ENCODE measurements around the gene CEP57. TPM values are rescaled to one million over a fixed set of nuclear protein-coding genes. Genes with fewer than 3 reads are reported as not detected.

The CEP57 gene
- total and polyA plus RNA-seq, 11 donors: 8.7 to 31.7 (median 21.3) TPM

DNA sequence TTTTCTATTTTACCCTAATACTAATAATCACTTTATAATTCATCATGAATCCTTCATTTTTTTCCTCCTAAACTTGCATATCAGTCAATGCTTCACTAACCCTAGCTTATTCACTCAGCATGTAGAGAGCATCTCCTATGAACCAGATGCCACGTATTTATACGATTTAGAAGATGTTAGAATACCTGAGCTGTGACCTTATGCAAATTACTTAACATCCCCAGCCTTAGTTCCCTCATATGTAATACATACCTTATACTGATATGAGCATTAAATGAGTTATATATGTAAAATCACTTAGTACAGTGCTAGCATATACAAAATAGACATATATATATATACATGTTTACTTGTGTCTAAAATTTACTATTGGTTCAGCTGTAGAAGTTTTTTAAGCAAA, 9.8 kb upstream of the CEP57 start:
- Histone ChIP-seq H3K9me3 (no peaks in the 10 kb centered on the region), H3K4me3 (no peak overlapping the region), H3K27ac (no peak overlapping the region), H3K4me1 (no peaks in the 10 kb centered on the region), H3K36me3 (peaks cover 3 to 100% (median 98%) of the 10 kb centered on the region in 9 donors), H3K27me3 (no peaks in the 10 kb centered on the region)
- TF ChIP-seq, protein P1, sequence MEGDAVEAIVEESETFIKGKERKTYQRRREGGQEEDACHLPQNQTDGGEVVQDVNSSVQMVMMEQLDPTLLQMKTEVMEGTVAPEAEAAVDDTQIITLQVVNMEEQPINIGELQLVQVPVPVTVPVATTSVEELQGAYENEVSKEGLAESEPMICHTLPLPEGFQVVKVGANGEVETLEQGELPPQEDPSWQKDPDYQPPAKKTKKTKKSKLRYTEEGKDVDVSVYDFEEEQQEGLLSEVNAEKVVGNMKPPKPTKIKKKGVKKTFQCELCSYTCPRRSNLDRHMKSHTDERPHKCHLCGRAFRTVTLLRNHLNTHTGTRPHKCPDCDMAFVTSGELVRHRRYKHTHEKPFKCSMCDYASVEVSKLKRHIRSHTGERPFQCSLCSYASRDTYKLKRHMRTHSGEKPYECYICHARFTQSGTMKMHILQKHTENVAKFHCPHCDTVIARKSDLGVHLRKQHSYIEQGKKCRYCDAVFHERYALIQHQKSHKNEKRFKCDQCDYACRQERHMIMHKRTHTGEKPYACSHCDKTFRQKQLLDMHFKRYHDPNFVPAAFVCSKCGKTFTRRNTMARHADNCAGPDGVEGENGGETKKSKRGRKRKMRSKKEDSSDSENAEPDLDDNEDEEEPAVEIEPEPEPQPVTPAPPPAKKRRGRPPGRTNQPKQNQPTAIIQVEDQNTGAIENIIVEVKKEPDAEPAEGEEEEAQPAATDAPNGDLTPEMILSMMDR (IDR thresholded peaks at IDR 0.05): no peak
- no peak for TF ChIP-seq POLR2A (IDR thresholded peaks at IDR 0.05)
- no peak for DNase-seq
- WGBS, 4 donors: 86 to 94% (median 91%) methylated on average over 2 of the region's 2 CpGs
- ATAC-seq: no peak
- intact Hi-C loops (cut with DNase I): no loop called here

DNA sequence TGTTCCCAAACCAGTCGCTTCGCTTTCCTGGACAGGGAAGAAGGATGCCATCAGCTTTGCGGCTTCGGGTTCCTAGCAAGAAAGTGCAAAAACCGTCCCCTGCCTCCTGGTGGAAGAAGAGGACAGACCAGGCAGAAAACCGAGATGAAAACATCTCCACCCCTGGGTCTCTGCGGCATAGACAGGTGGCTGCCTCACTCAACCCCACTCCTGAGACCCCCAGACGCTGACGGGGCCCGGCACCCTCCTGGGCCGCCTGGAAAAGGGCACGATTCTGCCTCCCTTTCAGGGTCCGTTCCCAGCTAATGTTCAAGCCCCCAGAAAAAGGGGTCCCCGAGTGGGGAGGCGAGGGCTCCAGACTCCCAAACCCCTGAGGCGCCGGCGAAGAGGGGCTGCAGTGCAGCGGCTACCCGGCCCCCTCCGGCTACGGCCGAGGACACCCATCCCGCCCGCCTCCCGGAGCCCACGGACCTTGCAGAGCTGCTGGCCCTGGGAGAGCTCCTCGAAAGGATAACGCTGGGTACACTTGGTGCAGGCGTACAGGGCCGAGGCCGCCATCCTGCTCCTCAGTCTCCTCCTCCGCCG, 1.3 kb upstream of the CEP57 start:
- WGBS, 4 donors: 0 to 3% (median 1%) methylated on average over 11 to 34 of the region's 34 CpGs
- H3K9me3 ChIP-seq: no peaks in the 10 kb centered on the region
- TF ChIP-seq POLR2A (IDR thresholded peaks at IDR 0.05): no peak
- TF ChIP-seq, protein P1 (IDR thresholded peaks at IDR 0.05): peak in 1 of 12 donors; percentile 16
- ATAC-seq (no peak), DNase-seq (peak in 2 of 5 donors; percentile 7 to 25)
- H3K27me3 ChIP-seq: no peaks in the 10 kb centered on the region
- peaks cover 3 to 31% (median 23%) of the 10 kb centered on the region in 12 donors for H3K4me1 ChIP-seq
- H3K4me3 ChIP-seq: peak overlapping the region; percentile 55 to 95 (median 83)
- peaks cover 0 to 41% (median 35%) of the 10 kb centered on the region in 9 donors for H3K36me3 ChIP-seq
- intact Hi-C loops (cut with DNase I): no loop called here
- H3K27ac ChIP-seq: peak overlapping the region; percentile 93 to 99 (median 99)

DNA sequence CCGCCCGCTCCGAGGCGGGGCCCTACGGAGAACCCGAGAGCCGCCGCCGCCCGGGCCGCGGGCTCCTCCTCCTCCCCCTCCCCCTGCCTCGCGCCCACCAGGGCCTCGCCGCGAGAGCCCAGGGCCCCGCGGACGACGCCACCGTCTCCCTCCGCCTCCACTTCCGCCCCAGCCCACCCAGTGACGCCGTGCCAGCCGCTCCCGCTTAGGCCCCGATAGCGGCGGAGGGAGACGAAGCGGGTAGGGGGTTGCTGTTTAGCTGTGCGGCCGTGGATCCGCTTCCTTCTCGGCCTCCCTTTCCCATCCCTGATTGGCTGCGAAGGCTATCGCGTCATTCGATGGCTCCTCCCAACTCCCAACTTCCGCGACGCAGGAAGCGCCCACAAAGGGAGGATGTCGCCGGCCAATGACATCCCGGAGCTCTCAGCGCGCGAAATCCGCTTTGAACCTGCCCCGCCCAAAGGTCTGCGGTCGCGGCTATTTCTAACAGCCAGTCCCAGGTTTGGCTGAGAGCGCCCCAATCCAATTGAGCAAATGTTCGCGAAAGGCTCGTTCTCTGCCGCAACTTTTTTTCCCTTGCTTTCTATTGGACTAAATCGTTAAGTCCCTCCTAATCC, 684 bp upstream of the CEP57 start, which contains the start of gene FAM76B:
TSS of gene FAM76B (minus strand) at position 277 of the 617 bp plus-strand sequence. CDS start 304 bp downstream, outside the sequence.
- no peaks in the 10 kb centered on the region for H3K27me3 ChIP-seq
- ATAC-seq: peak; percentile 94 to 96 (median 95)
- no peaks in the 10 kb centered on the region for H3K9me3 ChIP-seq
- TF ChIP-seq, protein P1 (IDR thresholded peaks at IDR 0.05): no peak
- peak in 1 of 2 donors; percentile 87 for TF ChIP-seq POLR2A (IDR thresholded peaks at IDR 0.05)
- DNase-seq: peak; percentile 97 to 98 (median 98)
- 0 to 1% (median 1%) methylated on average over 11 to 62 of the region's 62 CpGs for WGBS, 4 donors
- H3K4me3 ChIP-seq: peak within 1 kb of the TSS; percentile 55 to 95 (median 83)
- intact Hi-C loops (cut with DNase I): loop anchor here in 1 of 10 donors (2.0 kb wide), 1 partner anchor 599 kb away; the partner anchor contains the start of gene CCDC82
- peaks cover 3 to 31% (median 23%) of the 10 kb centered on the region in 12 donors for H3K4me1 ChIP-seq
- peaks cover 0 to 35% (median 29%) of the 10 kb centered on the region in 9 donors for H3K36me3 ChIP-seq
- H3K27ac ChIP-seq: peak within 1 kb of the TSS; percentile 93 to 99 (median 99)

All from heart left ventricle (tissue), 16 donors.